GM21447 (cell line): ENCODE measurements around the gene LAMA2.

ENCODE experiments used
- ATAC-seq: cut with Tn5 transposase; IDR thresholded peaks from one replicate; pipeline ENCODE4 v1.9.1; 2021; ENCODE audit not compliant: unreplicated experiment

The LAMA2 gene, protein sequence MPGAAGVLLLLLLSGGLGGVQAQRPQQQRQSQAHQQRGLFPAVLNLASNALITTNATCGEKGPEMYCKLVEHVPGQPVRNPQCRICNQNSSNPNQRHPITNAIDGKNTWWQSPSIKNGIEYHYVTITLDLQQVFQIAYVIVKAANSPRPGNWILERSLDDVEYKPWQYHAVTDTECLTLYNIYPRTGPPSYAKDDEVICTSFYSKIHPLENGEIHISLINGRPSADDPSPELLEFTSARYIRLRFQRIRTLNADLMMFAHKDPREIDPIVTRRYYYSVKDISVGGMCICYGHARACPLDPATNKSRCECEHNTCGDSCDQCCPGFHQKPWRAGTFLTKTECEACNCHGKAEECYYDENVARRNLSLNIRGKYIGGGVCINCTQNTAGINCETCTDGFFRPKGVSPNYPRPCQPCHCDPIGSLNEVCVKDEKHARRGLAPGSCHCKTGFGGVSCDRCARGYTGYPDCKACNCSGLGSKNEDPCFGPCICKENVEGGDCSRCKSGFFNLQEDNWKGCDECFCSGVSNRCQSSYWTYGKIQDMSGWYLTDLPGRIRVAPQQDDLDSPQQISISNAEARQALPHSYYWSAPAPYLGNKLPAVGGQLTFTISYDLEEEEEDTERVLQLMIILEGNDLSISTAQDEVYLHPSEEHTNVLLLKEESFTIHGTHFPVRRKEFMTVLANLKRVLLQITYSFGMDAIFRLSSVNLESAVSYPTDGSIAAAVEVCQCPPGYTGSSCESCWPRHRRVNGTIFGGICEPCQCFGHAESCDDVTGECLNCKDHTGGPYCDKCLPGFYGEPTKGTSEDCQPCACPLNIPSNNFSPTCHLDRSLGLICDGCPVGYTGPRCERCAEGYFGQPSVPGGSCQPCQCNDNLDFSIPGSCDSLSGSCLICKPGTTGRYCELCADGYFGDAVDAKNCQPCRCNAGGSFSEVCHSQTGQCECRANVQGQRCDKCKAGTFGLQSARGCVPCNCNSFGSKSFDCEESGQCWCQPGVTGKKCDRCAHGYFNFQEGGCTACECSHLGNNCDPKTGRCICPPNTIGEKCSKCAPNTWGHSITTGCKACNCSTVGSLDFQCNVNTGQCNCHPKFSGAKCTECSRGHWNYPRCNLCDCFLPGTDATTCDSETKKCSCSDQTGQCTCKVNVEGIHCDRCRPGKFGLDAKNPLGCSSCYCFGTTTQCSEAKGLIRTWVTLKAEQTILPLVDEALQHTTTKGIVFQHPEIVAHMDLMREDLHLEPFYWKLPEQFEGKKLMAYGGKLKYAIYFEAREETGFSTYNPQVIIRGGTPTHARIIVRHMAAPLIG (N-terminal part only)

DNA sequence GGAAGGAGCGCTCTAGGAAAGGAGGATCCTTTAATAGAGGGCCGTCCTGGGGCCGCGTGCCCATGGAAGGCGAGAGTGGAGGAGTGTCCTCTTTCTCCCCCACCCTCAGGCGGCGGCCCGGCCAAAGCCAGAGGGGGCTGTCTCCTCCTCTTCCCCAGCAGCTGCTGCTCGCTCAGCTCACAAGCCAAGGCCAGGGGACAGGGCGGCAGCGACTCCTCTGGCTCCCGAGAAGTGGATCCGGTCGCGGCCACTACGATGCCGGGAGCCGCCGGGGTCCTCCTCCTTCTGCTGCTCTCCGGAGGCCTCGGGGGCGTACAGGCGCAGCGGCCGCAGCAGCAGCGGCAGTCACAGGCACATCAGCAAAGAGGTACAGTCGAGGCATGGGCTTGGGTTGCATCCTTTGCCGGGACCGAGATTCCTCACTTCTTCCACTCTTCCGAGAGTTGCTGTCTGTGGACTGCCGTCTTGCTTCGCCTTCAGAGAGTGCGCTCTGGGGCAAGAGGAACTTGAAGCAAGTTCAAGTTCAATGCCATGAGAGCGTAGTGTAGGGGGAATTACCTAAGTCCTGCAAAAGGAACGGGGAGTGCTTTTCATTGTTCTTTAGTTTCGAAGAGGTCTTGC lies at the start of gene LAMA2:
Gene LAMA2 (plus strand): TSS at position 148 of the 621 bp plus-strand sequence. CDS start 108 bp downstream, at position 256.
- no peak for ATAC-seq

DNA sequence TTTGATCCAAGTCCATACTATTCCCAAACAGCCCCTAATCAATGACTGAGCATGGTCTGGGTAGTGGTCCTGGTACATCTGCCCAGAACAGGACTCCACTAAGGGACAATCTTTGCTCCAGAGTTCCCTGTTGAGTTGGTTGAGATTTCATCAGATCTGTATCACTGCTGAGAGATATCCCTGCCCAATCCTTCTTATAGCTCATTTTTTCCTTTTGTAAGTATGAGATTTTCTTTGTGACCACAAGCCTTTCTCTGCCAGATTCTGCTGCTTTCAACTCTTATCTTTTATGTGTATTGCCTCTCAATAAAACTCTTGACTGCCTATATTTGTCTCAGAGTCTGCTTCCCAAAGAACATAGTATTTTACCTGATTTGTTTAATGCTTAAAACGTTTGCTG lies 46.2 kb upstream of the LAMA2 start:
- no peak for ATAC-seq

DNA sequence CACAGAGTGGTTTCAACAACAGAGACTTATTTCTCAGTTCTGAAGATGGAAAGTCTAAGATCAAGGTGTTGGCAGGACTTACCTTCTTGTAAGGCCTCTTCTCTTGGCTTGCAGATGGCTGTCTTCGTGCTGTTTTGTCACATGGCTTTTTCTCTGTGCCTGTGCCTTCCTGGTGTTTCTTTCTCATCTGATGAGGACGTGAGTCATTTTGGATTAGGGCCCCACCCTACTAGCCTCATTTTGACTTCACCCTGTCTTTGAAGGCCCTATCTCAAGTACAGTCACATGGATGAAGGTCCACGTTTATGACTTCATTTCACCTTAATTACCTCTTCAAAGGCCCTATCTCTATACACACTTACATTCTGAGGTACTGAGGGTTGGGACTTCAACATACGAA lies 41.4 kb upstream of the LAMA2 start:
- no peak for ATAC-seq

DNA sequence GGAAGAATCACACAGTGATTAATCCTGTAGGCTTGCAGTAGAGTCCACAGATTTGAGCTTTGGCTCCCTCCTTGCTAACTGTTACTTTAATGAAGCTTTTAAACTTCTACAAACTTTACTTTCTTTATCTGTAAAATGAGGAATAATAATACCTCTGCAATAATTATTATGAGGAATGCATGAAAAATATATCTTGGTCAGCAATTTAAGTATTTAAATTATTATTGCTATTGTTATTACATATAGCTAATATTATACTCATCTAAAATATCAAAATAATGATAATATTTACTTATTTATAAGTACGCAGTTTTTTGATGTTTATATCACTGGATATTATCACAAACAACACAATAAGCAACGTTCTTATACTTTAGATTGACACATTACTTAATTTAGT lies 38.3 kb upstream of the LAMA2 start:
- no peak for ATAC-seq

DNA sequence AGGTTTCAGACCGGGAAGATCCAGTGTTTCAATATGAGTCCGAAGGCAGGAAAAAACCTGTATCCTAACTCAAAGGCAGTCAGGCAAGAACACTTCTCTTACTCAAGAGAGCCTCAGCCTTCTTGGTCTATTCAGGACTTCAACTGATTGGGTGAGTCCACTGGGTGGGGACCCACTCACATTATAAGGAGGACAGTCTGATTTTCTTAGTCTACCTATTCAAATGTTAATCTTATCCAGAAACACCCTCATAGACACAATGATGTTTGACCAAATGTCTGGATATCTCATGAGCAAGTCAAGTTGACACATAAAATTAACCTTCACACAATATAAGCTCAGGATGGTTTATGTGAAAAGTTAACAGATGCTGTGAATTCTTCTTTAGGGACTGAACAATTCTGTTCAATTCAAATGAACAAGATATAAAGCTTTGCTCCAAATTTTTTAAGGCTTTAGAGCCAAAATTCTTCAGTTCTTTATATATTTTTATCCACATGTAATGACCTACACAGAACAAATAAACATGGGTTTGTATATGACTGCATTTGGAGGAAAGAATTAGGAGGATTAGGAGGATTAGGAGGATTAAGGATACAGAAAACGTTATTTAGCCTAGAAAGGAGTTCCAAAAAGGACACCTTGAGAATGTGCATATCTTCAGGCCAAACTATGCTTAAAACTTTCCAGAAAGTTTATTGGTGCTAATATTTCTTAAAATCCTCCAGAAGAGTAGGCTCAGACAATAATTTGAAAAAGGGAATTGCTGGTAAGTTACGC lies 35.3 kb upstream of the LAMA2 start:
- no peak for ATAC-seq

DNA sequence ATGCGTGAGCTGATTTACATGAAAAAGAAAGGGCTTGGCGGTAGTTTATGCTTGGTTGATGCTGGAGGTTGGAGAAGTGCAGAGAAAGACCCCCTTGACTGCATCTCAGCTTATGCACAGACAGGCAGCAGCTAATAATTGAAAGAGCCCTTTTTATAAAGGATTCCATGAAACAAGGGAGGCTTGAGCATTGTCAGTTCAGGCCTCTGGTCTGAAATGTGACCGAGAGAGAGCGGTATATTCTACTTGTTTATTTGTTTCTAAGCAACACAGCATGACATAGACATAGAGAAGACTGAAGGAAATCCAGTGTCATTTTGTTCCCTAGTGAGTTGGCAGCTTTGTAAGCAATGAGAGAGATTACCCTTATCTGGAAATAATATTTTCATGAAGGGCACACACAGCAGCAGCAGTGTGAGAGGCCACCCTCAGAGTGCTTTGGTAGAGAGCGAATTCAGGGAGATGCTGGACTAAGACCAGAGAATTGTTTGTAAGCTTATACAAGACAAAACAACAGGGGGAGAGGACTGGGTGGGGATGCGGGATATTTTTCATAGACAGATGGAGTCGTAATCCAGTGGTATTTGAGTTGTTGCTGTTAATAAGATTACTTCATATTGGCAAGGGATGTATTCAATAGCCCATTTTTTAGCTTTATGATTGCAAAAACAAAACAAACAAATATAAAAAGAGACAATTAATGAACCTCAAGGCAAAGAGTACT lies 34.6 kb upstream of the LAMA2 start:
- ATAC-seq = no peak

DNA sequence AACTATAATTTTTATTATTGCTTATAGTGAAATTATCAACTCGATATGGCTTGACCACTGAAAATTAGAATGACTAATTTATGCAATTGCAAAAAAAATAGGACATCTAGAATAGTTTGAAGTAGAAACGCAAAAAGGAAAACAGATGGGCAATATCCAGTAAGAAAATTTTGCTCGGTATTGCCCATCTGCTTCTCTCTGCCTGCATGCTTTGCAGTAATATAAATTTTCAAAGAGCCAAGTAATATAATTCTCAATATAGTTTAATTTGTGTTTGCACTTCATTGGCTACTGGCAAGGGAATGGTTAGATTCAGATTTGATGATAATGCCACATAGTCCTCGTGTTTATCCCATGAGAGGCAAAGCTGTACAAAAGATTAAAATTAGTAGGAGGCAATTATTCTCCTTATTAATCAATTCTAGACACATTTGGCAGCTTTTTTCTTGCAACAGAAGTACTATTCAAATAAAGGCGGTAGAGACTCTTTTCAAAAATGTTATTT lies 27.3 kb upstream of the LAMA2 start:
- no peak for ATAC-seq

DNA sequence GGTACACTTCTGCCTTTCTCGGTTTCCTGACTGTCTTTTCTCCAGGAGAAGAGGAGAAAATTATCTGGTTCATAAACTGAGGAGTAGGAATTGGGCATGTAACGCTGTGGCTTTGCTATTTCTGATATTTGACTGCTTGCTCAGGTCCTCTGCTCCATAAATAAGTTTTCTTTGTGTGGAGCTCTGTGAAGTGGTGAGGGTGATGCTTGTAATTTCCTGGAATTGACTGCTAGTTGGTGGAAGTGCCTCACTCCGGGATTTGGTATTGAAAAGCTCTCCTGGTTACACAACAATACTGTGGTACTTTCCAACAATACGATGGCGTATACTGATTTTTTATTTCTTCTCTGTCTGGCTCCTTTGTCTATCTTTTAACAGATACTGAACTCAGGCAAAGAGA lies 25.1 kb upstream of the LAMA2 start:
- ATAC-seq = no peak

DNA sequence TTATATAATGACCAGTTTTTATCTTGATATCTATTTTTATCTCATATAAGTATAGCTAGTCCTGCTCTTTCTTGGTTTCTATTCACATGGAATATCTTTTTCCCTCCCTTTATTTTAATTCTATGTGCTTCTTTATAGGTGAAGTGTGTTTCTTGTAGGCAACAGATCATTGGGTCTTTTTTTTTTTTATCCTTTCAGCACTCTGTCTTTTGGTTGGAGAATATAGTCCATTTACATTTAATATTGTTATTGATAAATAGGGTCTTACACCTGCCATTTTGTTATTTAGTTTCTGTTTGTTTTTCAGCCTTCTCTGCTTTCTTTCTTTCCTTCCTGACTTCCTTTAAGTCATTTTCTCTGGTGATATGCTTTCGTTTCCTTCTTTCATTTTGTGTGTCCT lies 22.2 kb upstream of the LAMA2 start:
- ATAC-seq = no peak

DNA sequence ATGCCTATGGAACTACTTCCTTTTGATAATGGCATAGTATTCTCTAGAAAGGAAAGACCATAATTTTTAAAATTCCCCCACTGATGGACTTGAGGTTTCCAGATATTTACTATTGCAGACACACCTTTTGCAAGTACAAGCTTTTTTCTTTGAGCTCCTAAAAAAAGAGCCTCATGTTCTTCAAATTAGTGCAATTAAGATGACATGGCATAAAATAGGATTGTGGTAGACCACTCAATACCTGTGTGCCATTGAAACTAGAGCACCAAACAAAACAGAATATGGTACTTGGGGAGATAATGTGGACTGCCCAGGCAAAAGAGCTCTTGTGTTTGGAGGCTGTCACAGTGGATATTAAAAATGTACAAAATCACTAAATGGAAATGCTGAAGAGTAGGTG lies 19.0 kb upstream of the LAMA2 start:
- ATAC-seq = no peak

DNA sequence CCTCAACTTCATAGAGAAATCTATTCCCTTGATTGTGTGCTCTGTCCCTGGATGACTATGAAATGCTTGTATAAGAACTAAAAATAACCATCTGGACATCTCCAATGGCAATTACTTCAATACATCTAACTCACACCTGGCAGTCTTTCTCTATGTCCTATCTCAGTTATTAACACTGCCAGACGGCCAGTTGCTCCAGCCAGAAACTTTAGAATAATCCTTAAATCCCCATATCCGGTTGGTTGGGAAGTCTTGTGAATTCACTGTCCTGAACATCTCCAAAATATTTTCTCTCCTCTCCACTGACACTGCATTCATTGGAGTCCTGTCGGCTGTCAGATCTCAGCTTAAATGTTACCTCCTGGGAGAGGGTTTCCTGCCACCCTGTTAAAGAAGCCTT lies 12.2 kb upstream of the LAMA2 start:
- ATAC-seq = no peak

DNA sequence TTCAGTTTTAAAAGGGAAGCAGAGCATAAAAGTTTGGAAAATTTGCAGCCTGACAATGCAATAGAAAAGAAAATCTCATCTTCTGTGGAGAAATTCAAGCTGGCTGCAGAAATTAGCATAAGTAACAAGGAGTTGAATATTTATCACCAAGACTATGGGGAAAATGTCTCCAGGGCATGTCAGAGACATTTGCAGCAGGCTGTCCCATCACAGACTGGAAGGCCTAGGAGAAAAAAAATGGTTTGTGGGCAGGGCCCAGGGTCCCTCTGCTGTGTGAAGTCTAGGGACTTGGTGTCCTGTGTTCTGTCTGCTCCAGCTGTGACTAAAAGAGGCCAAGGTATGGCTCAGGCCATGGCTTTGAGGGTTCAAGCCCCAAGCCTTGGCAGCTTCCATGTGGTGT lies 8.1 kb upstream of the LAMA2 start:
- no peak for ATAC-seq

DNA sequence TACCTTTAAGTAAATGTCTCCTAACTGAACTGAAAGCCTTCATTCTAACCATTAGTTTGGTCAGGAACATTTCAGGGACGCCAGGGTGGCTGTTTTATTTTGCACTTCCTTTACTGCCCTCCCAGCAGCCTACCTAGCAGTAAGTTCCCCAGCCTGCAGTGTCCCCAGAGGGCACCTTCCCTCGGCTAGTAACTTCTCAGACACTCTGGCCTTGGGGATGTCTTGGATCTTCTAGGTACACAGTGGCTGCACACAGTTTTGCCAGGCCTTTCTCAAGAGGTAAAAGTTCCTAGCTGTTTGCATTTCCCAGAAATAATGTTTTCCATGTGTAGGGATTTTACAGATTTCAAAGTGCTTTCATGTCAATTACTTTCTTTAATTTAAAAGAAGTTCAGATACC lies 378 bp upstream of the LAMA2 start:
- ATAC-seq = no peak

DNA sequence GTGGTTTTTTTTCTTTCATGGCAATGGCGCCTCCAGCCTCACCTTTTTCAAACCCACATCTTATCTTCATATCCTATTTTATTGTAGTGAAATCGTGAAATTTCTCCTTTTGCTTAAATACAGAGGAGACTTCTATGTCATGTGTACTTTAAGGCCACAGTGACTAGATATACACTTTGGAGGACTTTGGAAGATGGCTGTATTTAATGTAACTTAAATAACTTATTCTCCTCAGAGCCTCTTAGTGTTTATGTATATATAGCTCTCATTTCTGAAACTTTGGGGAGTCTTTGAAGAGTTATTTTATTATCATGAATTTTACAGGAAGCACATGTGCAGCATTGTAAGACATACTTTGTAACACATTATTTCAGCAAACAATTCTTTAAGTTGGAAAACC lies 968 bp downstream of the LAMA2 start:
- no peak for ATAC-seq

DNA sequence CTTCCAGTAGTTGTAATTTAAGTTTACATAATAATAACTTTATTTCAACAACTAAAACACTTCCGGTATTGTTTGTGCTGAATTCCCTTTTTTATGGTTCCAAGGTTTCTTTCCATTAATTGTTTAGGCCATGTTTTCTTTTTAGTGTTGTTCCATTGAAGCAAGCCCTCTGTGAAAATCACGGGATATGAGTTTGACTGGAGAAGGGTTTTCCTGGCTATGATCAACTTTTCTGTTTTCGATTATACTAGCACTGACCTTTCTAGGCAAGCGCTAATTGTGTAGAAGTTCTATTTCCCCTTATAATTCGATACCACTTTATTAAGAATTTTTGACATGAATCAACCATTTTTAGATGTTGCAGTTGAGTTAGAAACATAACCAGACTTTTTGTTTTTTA lies 2.4 kb downstream of the LAMA2 start:
- ATAC-seq = no peak

DNA sequence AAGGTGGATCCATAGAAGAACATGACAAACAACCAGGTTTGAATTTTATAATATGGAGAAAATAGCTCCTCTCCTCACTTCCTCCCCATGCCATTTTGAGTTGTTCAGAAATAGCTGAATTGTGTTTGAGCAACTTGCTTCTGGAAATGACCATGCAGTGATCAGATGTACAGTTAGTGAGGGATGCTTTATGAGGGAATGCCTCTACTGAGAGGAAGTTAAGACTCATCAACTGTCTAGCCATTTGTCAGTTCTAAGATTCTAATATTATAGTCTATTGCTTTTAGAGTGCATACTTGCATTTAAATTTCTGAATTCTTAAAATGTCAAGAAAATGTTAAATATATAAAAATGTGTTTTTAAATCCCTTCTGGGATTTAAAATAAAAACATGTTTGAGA lies 3.8 kb downstream of the LAMA2 start:
- no peak for ATAC-seq

DNA sequence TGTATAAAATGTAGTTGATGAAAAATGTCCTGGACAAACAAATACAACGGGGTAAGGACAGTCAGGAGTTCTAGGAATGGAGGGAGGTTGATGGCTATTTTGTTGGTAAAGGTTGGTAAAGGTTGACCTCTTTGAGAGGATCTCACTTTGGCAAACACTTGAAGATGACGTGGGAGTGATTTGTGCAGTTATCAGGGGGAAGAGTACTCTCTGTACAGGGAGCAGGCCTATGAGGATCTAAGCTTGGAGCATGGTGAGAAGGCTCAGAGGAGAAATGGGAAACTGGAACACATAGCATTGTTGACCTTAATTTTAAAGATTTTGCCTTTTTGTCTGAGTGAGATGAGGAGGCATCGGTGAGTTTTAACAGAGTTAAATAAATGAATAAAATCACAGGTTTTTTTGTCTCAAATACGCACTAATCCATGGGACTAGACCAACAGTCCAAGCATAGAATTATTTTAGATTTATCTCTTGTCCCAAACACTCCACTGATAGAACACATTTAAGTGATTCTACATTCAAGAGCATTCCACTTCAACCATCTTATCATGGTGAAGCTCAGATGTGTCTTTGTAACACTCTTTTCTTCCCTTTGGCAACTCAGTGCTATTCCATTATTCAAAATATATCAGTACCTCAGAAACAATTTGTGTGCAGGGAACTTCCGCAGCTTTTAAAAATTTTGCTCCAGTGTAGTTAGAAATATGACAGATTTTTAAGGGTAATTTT lies 5.7 kb downstream of the LAMA2 start:
- ATAC-seq = no peak

DNA sequence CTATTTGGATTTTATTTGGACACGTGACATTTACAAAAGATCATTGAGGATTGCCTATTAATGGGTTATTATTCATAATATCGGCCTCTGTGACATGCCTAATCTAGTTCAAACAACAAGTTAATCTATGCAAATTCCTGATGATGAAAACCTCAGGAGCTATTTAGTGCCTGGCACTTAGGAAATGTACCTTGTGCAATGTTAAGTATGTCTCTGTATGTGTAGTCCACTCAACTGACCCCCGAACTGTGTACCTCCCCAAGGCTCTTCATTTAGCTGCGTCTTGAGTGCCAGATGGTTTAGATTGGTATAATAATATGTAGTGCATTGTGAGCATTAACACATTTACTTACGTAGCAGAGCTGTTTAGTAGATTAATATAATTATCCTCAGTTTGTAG lies 6.9 kb downstream of the LAMA2 start:
- no peak for ATAC-seq

DNA sequence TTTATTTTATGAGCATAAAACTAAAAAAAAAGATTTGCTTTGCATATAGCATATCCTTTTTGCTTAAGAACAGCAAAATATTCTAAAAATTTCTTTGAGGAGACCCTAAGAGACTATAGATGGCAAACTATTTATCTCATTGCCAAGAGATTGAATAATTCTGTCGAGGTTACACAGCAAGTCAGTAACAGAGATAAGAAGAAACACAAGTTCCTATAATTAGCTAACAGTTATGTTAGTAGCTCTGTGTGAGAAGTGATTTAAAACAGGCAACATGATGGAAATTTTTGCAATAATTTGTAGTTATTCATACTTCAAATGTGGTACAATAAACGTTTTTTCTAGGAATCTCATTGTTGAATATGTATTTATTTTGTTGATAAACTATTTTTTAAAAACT lies 9.1 kb downstream of the LAMA2 start:
- no peak for ATAC-seq
